ENCODE data around the gene CAP2.

Gene CAP2

GRCh38 chr6:17472653-17473183 is 79.3 kb downstream of the CAP2 start:
- DNase-seq (ENCODE audit: low read depth in 2 of 2, low spot score in 1 of 2): no peak

GRCh38 chr6:17473554-17473953 is 80.2 kb downstream of the CAP2 start:
- no peak for DNase-seq (ENCODE audit: low read depth in 2 of 2, low spot score in 1 of 2)

GRCh38 chr6:17474289-17474688 is 80.9 kb downstream of the CAP2 start:
- DNase-seq (ENCODE audit: low read depth in 2 of 2, low spot score in 1 of 2): no peak

GRCh38 chr6:17475606-17476244 is 82.3 kb downstream of the CAP2 start:
- no peak for DNase-seq (ENCODE audit: low read depth in 2 of 2, low spot score in 1 of 2)

GRCh38 chr6:17476511-17476910 is 83.1 kb downstream of the CAP2 start:
- no peak for DNase-seq (ENCODE audit: low read depth in 2 of 2, low spot score in 1 of 2)

- no peak for DNase-seq (ENCODE audit: low read depth in 2 of 2, low spot score in 1 of 2)
These were observed 84.0 kb downstream of the CAP2 start for GRCh38 chr6:17477356-17477755.

- no peak for DNase-seq (ENCODE audit: low read depth in 2 of 2, low spot score in 1 of 2)
These were observed 85.0 kb downstream of the CAP2 start for GRCh38 chr6:17478223-17478907.

- DNase-seq (ENCODE audit: low read depth in 2 of 2, low spot score in 1 of 2): no peak
These were observed 85.6 kb downstream of the CAP2 start for GRCh38 chr6:17478946-17479345.

GRCh38 chr6:17480476-17480875 is 87.1 kb downstream of the CAP2 start:
- no peak for DNase-seq (ENCODE audit: low read depth in 2 of 2, low spot score in 1 of 2)

- DNase-seq (ENCODE audit: low read depth in 2 of 2, low spot score in 1 of 2): no peak
These were observed 89.3 kb downstream of the CAP2 start for GRCh38 chr6:17482711-17483110.

- no peak for DNase-seq (ENCODE audit: low read depth in 2 of 2, low spot score in 1 of 2)
These were observed 90.1 kb downstream of the CAP2 start for GRCh38 chr6:17483391-17484016.

GRCh38 chr6:17484201-17484849 is 90.9 kb downstream of the CAP2 start:
- no peak for DNase-seq (ENCODE audit: low read depth in 2 of 2, low spot score in 1 of 2)

- no peak for DNase-seq (ENCODE audit: low read depth in 2 of 2, low spot score in 1 of 2)
These were observed 91.8 kb downstream of the CAP2 start for GRCh38 chr6:17485181-17485580.

GRCh38 chr6:17485946-17486345 is 92.6 kb downstream of the CAP2 start:
- no peak for DNase-seq (ENCODE audit: low read depth in 2 of 2, low spot score in 1 of 2)

GRCh38 chr6:17486680-17487079 is 93.3 kb downstream of the CAP2 start:
- no peak for DNase-seq (ENCODE audit: low read depth in 2 of 2, low spot score in 1 of 2)

- no peak for DNase-seq (ENCODE audit: low read depth in 2 of 2, low spot score in 1 of 2)
These were observed 97.3 kb downstream of the CAP2 start for GRCh38 chr6:17490724-17491123.

- no peak for DNase-seq (ENCODE audit: low read depth in 2 of 2, low spot score in 1 of 2)
These were observed 98.2 kb downstream of the CAP2 start for GRCh38 chr6:17491416-17492142.

- no peak for DNase-seq (ENCODE audit: low read depth in 2 of 2, low spot score in 1 of 2)
These were observed 99.0 kb downstream of the CAP2 start for GRCh38 chr6:17492350-17492749.

GRCh38 chr6:17493286-17493685 is 99.9 kb downstream of the CAP2 start:
- DNase-seq (ENCODE audit: low read depth in 2 of 2, low spot score in 1 of 2): no peak

- no peak for DNase-seq (ENCODE audit: low read depth in 2 of 2, low spot score in 1 of 2)
These were observed 100.8 kb downstream of the CAP2 start for GRCh38 chr6:17494177-17494576.

- no peak for DNase-seq (ENCODE audit: low read depth in 2 of 2, low spot score in 1 of 2)
These were observed 101.5 kb downstream of the CAP2 start for GRCh38 chr6:17494919-17495318.
